Left cardiac atrium (tissue), 4 donors: Measurements from ENCODE around the gene CHRNG. TPM values are rescaled to one million over a fixed set of nuclear protein-coding genes. Genes with fewer than 3 reads are reported as not detected.

ENCODE experiments used
- ATAC-seq, 2 donors: fragments of 200-7000 bp; cut with Tn5 transposase; one replicate each; pipeline ENCODE4 v1.9.1; 2020; ENCODE audit warnings: mild to moderate bottlenecking in 2 of 2, moderate library complexity in 2 of 2
- DNase-seq: peaks from one replicate; pipeline ENCODE4 v3.0.0-alpha.2; 2020
- intact Hi-C, 2 donors: fragments of 100-400 bp; cut with DNase I; formaldehyde crosslinking; loops; one replicate each; pipeline versions ENCODE4 v1.14.1 to v1.15.1; 2022 to 2023
- total RNA-seq, 2 donors: library from RNA; stranded (reverse); fragmentation: NEBNext Ultra II Directional; extraction: Animal tissue kit (Norgen Biotek cat#: 25700); gene quantifications; one replicate each; pipeline ENCODE4 v1.2.1, GENCODE V29; 2021
- donor health status: DM: no; HTN: yes; CAD: no.
- donor health status: DM: no; HTN: yes; CAD: no; lungs with severe emphysema.
- donor health status: DM: yes; HTN: yes; CAD: no.
- donor health status: Dilated cardiomyopathy.

The CHRNG gene
- total RNA-seq, 2 donors from 2014 or later, result not detected

GRCh38 chr2:232592772-232593395, 53.4 kb downstream of the CHRNG start:
- DNase-seq (no peak), ATAC-seq (peak in 1 of 2 donors; percentile 70)
- intact Hi-C loops, result no loop called here

DNA sequence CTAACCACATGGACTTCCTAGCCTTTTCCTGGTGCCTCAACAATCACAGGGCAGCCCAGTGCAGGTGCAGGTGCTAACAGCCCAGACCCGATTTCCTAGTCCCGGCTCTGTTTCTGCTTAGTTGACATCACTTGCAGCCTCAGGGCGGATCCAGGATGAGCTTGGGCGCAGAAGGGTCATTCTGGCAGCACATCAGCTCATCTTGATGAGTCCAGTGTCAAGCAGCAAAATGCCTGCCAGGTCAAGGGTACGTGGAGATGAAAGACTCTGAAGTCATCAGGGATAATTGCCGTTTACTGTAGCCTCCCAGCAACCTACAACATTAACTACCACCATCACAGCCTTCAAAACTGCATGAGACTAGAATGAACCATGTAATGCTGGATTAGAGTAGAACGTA, 54.5 kb downstream of the CHRNG start:
- intact Hi-C loops, result no loop called here
- no peak for DNase-seq
- ATAC-seq, result no peak

Other genes with a start within 250 kb of the CHRNG start
- gene ALPP, start 160.9 kb upstream of the CHRNG start, total RNA-seq, result not detected
- gene ALPG, start 132.8 kb upstream of the CHRNG start, total RNA-seq, result not detected
- not detected for gene ALPI, start 83.5 kb upstream of the CHRNG start, total RNA-seq
- under 1 TPM; 0.26 to 0.47 TPM for gene ECEL1, start 51.9 kb upstream of the CHRNG start, total RNA-seq
- under 1 TPM in 1 of 2 donors, not detected in 1; 0.16 TPM for gene PRSS56, start 19.3 kb upstream of the CHRNG start, total RNA-seq
- under 1 TPM in 1 of 2 donors, not detected in 1; 0.35 TPM for gene CHRND, start 13.5 kb upstream of the CHRNG start, total RNA-seq
- gene TIGD1, start 10.9 kb downstream of the CHRNG start, total RNA-seq, result 1 to 10 TPM; 2.0 to 2.8 TPM
- gene EIF4E2, start 11.0 kb downstream of the CHRNG start, total RNA-seq, result 10 to 100 TPM; 45.8 to 48.5 TPM
- 10 to 100 TPM; 16.9 to 19.3 TPM for gene EFHD1, start 93.9 kb downstream of the CHRNG start, total RNA-seq
- gene GIGYF2, start 157.6 kb downstream of the CHRNG start, total RNA-seq, result 10 to 100 TPM; 53.5 to 57.4 TPM
- not detected for gene KCNJ13, start 236.9 kb downstream of the CHRNG start, total RNA-seq